ENCODE results near the gene CCL11.

The CCL11 gene

DNA sequence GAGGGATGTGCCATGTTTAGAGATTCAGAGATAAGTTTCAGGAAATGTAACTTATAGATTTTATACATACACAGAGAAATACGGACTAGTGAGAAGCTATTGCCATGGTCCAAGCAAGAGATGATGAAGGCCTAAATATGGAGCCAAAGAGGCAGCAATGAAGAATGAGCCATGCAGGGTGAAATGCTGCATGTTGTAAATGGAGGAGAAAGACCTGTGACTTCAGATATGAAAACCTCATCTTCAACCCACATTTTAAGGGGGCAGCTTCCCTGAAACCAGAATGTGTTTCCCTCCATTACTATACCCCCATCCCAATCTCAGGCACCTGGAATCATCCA is 27.6 kb upstream of the CCL11 start:
- no peak for DNase-seq

DNA sequence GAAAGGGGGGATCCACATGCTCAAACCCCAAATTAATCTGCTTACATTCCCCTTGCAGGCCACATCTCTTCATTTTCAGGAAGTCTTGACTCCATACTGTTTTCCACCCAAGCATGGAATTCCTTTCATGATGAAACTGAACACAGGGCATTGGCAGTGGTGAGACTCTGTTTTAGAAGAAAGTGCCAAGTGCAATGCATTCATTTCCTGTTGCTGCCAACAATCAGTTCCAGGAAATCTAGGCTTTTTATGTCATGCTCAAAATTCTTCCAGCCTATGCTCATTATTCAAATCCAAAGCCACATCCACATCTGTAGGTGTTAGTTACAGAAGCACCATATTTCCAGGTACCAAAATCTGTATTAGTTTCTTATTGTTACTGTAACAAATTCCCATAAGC is 26.4 kb upstream of the CCL11 start:
- no peak for DNase-seq

DNA sequence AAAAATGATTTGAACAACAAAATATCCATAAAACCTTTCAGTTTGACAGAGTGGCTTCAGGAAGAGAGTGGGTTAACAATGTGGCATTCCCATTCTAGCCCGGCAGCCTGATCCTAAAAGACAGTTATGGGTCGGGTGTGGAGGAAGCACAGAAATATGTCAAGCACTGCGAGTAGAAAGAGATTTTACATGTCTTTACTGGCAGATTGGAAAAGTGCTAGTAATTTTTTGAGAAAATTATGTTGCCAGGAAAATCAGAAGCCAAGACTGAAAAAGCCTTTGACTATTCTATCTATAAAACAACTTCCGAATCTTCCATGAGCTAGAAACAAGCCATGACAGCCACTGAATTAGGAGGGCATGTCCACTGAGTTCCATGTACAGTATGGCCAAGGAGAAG is 24.7 kb upstream of the CCL11 start:
- no peak for DNase-seq

- DNase-seq: no peak
These were observed 23.8 kb upstream of the CCL11 start for GRCh38 chr17:34261568-34262337.

GRCh38 chr17:34265711-34266110 is 19.8 kb upstream of the CCL11 start:
- DNase-seq: no peak

GRCh38 chr17:34269969-34270368 is 15.6 kb upstream of the CCL11 start, which contains the start of gene CCL7:
Gene CCL7 (plus strand): TSS chr17:34270221. CDS start chr17:34270291, 70 bp downstream.
- DNase-seq: no peak

DNA sequence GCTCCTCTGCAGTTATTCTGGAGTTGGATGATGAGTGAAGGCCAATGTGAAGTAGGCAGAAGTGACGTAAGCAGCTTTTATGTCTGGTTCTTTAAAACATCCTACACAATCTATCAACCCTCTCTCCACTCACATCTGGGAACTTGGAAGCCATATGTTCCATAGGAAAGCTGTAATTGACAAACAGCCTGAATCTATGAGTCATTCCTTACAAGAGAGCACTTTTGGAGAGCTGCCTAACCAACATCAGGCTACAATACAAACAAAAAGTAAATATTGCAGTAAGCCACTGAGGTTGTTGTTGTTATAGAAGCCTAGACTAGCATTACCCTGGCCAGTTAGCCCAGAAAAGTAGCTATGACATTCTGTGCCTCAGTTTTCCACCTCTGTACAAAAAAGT is 9.7 kb upstream of the CCL11 start:
- DNase-seq: no peak

DNA sequence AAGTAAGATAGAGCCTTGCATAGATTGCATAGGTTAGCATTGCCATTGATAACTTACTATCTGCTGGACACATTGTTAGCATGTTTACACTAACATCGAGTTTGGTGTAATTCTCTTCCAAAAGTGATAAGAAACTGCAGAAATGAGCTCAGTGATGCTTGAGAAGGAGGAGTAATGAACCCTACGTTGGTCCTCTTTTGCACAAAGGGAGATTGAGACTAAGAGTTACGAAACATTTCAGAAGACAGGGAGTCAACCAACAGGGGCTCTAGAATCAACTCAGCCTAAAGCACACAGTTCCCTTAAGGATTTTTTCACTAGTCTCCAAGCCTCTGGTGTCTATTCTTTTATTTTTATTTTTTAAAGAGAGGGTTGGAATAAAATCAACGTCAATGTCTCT is 8.7 kb upstream of the CCL11 start:
- no peak for DNase-seq

- DNase-seq: no peak
These were observed 2.0 kb upstream of the CCL11 start for GRCh38 chr17:34283571-34283970.

- no peak for DNase-seq
These were observed 2.3 kb downstream of the CCL11 start for GRCh38 chr17:34287875-34288274.

DNA sequence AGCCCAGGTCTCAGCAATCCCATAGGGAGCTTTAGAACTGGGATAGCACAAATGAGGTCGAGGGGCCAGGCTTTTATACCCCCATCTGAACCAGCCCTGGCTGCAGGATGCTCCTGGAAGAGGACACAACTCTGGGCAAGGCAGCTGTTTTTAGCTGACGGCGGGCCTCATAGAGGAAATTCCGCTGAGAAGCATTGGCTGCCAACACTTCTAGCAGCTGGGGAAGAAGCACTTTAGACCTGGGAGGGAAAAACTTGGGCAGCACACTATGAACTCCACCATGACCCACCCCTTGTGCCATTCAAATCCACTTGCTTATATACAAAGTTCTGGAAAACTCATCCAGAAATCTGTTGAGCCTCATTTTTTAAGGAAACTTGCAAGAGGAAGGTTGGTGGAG is 5.0 kb downstream of the CCL11 start:
- DNase-seq: no peak

- no peak for DNase-seq
These were observed 6.3 kb downstream of the CCL11 start for GRCh38 chr17:34291721-34292348.

- no peak for DNase-seq
These were observed 13.5 kb downstream of the CCL11 start for GRCh38 chr17:34299027-34299426.

- DNase-seq: no peak
These were observed 14.5 kb downstream of the CCL11 start for GRCh38 chr17:34299956-34300577.

GRCh38 chr17:34300652-34301370 is 15.3 kb downstream of the CCL11 start:
- no peak for DNase-seq

DNA sequence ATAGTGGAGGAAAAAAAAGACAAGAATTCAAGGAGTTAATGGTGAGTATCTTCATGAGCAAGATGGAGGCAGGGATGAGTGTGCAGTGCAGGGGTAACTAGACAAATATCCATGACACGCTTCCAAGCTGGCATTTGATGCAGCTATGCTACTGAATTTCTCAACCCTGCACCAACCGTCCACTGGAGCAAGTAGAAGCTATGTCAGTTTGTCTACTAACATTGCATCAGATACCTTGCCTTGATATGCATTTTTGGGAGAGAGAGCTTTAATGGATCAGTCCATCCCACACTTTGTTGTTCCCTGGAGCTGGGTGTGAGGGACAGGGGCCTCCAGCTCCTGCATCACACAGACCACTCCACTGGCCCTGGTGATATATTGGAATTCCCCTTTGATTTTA is 16.4 kb downstream of the CCL11 start:
- no peak for DNase-seq

DNA sequence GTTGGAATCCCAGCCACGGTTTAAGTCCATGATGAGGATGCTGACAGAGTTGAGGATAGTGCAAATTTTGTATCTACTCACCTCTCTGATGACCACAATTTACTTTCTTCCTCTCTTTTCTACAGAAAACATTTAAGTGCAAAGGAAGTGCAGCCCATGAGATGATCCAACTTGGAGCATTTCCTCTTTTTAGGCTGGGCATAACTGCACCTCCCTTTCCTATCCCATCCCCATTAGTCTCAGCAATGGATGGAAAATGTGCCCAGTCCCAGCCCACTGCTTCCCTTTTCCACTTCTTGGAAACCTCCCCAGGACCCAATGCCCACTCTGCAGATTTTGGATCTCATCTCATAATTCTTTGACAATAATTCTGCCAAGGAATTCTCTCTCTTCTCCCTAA is 17.1 kb downstream of the CCL11 start:
- no peak for DNase-seq

DNA sequence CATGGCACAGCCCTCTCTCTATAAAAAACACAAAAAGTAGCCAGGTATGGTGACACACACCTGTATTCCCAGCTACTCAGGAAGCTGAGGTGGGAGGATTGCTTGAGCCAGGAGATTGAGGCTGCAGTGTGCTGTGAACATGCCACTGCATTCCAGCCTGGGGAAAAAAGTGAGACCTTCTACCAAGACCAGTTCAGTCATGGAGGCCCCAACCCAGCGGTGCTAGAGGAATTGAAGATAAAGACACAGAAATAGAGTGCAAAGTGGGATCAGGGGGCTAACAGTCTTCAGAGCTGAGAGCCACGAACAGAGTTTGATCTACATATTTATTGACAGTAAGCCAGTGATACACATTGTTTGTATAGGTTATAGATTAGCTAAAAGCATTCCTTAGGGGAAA is 18.1 kb downstream of the CCL11 start:
- DNase-seq: no peak

DNA sequence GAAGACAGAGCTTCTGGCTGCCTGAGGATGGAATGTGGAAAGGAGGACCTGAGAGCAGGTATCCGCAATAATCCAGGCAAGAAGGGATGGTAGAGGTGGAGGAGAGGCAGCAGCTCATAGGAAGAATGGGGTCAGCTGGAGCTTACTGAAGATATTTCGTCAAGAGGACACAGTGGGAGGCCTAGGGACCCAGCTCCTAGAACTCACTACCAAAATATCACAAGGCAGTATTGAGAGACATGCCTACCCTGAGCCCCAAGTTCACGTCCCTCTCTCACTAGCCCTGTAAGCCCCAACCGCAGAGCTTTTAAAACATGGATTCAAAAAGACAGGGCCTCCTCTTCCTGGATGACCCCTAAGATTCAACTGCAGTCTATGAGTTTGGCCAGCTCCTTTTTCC is 19.5 kb downstream of the CCL11 start:
- DNase-seq: no peak

- no peak for DNase-seq
These were observed 20.1 kb downstream of the CCL11 start for GRCh38 chr17:34305606-34306005.

- no peak for DNase-seq
These were observed 20.9 kb downstream of the CCL11 start for GRCh38 chr17:34306466-34306865.

DNA sequence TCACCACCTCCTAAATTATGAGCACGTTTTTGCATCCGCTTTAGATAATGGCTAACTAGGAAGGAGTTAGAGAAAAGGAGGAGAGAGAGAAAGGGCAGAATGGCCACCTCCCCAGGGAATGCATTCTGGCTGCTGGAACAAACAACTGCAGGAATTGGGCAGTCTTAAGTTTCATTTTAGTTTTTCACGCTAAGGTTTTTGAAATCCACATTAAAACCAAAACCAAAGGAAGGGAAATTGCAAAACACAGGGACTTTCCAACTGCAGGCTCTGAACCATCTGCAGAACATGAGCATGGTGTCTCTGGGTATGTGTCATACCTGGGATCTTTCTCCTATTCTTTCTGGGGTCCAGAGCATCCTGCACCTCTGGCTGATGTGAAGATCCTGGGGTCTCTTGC is 21.6 kb downstream of the CCL11 start:
- DNase-seq: no peak

GRCh38 chr17:34308371-34308770 is 22.8 kb downstream of the CCL11 start:
- DNase-seq: no peak

DNA sequence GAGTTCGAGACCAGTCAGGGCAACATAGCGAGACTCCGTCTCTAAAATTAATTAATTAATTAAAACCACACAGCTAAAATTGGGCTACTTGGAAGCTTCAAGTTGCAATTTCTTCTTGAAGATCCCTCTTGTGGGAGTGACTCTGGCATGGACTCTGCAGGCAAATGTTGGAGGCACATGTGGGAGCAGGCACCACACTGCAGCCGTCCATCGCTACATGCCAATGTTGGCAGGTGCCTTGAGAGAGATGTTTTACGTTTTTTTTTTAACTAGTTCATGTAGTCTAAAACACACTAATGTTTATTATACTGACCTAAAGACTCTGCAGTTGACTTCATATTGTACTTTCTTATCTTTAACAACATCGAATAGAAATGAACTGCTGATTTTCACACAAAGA is 25.7 kb downstream of the CCL11 start:
- DNase-seq: no peak

All from activated gamma-delta T cell (primary cell).